ENCODE results near the gene GFOD1. TPM values are rescaled to one million over a fixed set of nuclear protein-coding genes. Genes with fewer than 3 reads are reported as not detected.

GFOD1 gene
- total RNA-seq, 1 donor from 2014 or later = 0.81 TPM

- Mint-ChIP-seq H3K4me3 (ENCODE audit: low read depth) (no peak overlapping the region), H3K27me3 (peaks cover 24% of the 10 kb centered on the region), H3K9me3 (ENCODE audit: low read depth) (no peaks in the 10 kb centered on the region), H3K36me3 (ENCODE audit: insufficient read depth) (no peaks in the 10 kb centered on the region), H3K4me1 (ENCODE audit: low read depth) (peaks cover 13% of the 10 kb centered on the region), H3K27ac (no peak overlapping the region)
- DNase-seq (ENCODE audit: low spot score, unreplicated experiment) = no peak
- TF ChIP-seq, protein P1, sequence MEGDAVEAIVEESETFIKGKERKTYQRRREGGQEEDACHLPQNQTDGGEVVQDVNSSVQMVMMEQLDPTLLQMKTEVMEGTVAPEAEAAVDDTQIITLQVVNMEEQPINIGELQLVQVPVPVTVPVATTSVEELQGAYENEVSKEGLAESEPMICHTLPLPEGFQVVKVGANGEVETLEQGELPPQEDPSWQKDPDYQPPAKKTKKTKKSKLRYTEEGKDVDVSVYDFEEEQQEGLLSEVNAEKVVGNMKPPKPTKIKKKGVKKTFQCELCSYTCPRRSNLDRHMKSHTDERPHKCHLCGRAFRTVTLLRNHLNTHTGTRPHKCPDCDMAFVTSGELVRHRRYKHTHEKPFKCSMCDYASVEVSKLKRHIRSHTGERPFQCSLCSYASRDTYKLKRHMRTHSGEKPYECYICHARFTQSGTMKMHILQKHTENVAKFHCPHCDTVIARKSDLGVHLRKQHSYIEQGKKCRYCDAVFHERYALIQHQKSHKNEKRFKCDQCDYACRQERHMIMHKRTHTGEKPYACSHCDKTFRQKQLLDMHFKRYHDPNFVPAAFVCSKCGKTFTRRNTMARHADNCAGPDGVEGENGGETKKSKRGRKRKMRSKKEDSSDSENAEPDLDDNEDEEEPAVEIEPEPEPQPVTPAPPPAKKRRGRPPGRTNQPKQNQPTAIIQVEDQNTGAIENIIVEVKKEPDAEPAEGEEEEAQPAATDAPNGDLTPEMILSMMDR (IDR thresholded peaks at IDR 0.05; ENCODE audit: unreplicated experiment) = no peak
Measured at GRCh38 chr6:13417431-13417830, 70.0 kb downstream of the GFOD1 start.

DNA sequence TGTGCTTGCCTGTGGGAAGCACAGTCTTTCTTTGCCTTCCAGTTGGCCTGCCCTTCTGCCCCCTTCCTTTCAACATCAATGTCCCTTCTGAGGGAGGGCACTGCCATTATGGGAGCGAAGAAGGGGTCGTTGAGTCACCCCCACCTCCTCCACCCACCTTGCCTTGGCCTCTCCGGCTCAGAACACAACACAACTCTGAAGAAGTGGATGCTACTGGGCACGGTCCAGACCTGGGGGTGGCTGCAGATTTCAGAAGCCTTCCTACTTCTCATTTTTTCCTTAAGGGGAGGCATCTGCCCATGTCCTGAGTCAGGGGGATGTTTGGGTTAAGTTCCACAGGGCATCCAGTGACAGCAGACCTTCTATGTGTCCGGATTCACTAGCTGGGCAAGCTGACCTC, 72.1 kb downstream of the GFOD1 start:
- H3K27ac Mint-ChIP-seq = no peak overlapping the region
- no peak overlapping the region for H3K4me3 Mint-ChIP-seq (ENCODE audit: low read depth)
- H3K4me1 Mint-ChIP-seq (ENCODE audit: low read depth) = peaks cover 16% of the 10 kb centered on the region
- no peaks in the 10 kb centered on the region for H3K36me3 Mint-ChIP-seq (ENCODE audit: insufficient read depth)
- TF ChIP-seq, protein P1 (IDR thresholded peaks at IDR 0.05; ENCODE audit: unreplicated experiment) = no peak
- peaks cover 21% of the 10 kb centered on the region for H3K27me3 Mint-ChIP-seq
- DNase-seq (ENCODE audit: low spot score, unreplicated experiment) = no peak
- no peaks in the 10 kb centered on the region for H3K9me3 Mint-ChIP-seq (ENCODE audit: low read depth)

- Mint-ChIP-seq H3K4me1 (ENCODE audit: low read depth) (peaks cover 16% of the 10 kb centered on the region), H3K27ac (peak overlapping the region; percentile 37), H3K27me3 (peaks cover 11% of the 10 kb centered on the region), H3K36me3 (ENCODE audit: insufficient read depth) (no peaks in the 10 kb centered on the region), H3K4me3 (ENCODE audit: low read depth) (no peak overlapping the region), H3K9me3 (ENCODE audit: low read depth) (no peaks in the 10 kb centered on the region)
- no peak for DNase-seq (ENCODE audit: low spot score, unreplicated experiment)
- TF ChIP-seq, protein P1 (IDR thresholded peaks at IDR 0.05; ENCODE audit: unreplicated experiment) = no peak
Measured at GRCh38 chr6:13413900-13414555, 73.4 kb downstream of the GFOD1 start.

DNA sequence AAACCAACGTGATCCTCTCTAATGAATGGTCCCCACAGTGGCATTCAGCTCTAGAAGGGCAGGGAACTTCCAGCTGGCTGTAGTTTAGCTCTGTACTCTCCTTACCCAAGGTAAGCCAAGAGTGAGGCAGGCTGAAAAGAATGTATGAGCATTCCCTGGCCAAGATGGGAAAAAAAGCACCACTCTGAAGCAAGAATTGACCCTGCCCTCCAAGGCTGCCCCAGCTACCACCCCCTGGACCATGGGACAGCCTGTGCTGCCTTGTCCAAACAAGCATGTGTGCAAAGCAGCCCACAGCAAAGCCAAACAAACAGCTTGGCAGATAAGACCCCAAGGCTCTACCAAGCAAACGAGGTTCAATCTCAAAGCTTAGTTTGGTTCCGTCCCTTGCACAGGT, 73.9 kb downstream of the GFOD1 start:
- Mint-ChIP-seq H3K27ac (no peak overlapping the region), H3K4me3 (ENCODE audit: low read depth) (no peak overlapping the region), H3K9me3 (ENCODE audit: low read depth) (no peaks in the 10 kb centered on the region), H3K27me3 (peaks cover 11% of the 10 kb centered on the region), H3K36me3 (ENCODE audit: insufficient read depth) (no peaks in the 10 kb centered on the region), H3K4me1 (ENCODE audit: low read depth) (peaks cover 16% of the 10 kb centered on the region)
- TF ChIP-seq, protein P1 (IDR thresholded peaks at IDR 0.05; ENCODE audit: unreplicated experiment) = no peak
- DNase-seq (ENCODE audit: low spot score, unreplicated experiment) = no peak

DNA sequence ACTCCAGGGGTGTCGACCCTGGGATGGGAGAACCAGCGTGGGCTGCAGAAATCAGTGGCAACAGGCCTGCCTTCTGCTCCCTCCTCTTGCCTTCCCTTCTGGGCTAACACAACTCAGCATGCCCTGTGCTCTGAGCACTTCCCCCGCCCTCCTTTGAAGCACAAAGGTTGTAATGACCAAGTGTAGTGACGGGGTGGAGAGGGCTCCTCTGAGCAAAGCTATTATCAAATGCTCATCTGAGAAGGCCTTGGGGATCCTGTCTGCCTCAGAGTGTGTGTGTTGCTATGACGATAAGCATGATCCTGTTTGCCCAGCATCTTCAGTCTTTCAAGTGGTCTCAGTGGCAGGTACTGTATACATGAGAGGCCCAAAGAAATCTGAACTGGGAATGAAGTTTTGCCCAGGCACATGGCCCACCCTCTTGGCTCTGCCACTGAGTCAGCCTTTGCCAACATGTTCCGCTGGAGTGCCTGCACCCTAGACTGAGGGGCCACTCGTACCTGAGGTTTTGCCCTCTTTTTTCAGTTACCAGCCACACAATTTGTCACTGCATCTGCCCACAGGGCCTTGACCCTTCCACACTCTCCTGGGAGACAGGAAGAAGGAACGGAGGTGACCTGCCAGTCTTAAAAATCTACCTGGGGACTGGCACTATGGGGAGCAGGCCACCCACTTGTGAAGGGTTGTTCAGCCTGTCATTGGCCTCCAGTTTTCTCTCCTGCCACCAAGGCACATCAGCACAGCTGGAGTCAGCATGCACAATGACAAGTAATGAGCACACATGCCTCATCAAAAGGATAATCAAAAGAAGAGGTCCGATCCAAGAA, 74.5 kb downstream of the GFOD1 start:
- H3K27me3 Mint-ChIP-seq = peaks cover 9% of the 10 kb centered on the region

More for the DNA sequence above, 74.5 kb downstream of the GFOD1 start:
- H3K9me3 Mint-ChIP-seq (ENCODE audit: low read depth) = no peaks in the 10 kb centered on the region
- TF ChIP-seq, protein P1 (IDR thresholded peaks at IDR 0.05; ENCODE audit: unreplicated experiment) = no peak
- no peak overlapping the region for H3K27ac Mint-ChIP-seq
- H3K4me3 Mint-ChIP-seq (ENCODE audit: low read depth) = no peak overlapping the region
- peaks cover 18% of the 10 kb centered on the region for H3K4me1 Mint-ChIP-seq (ENCODE audit: low read depth)
- DNase-seq (ENCODE audit: low spot score, unreplicated experiment) = no peak
- H3K36me3 Mint-ChIP-seq (ENCODE audit: insufficient read depth) = no peaks in the 10 kb centered on the region

Measured in progenitor cell of endocrine pancreas (in vitro differentiated cells).